ENCODE data around the gene GSTM1. TPM values are rescaled to one million over a fixed set of nuclear protein-coding genes. Genes with fewer than 3 reads are reported as not detected.

GSTM1 gene
- total RNA-seq, 3 donors from 2014 or later, result 18.0 to 30.6 (median 20.0) TPM

GRCh38 chr1:109649491-109649914 is 38.1 kb upstream of the GSTM1 start:
- ATAC-seq, result no peak
- no peak for DNase-seq
- H3K9me3 ChIP-seq, result no peaks in the 10 kb centered on the region
- intact Hi-C loops (cut with DNase I, micrococcal nuclease), result loop anchor here in 1 of 2 donors (10.0 kb wide), 1 partner anchor 335 kb away; the partner anchor contains the start of gene AHCYL1
- TF ChIP-seq CTCF (IDR thresholded peaks at IDR 0.05), result no peak
- H3K36me3 ChIP-seq (ENCODE audit: low read depth), result no peaks in the 10 kb centered on the region
- H3K4me3 ChIP-seq, result no peak overlapping the region
- H3K4me1 ChIP-seq (ENCODE audit: low read depth), result no peaks in the 10 kb centered on the region

- intact Hi-C loops (cut with DNase I, micrococcal nuclease), result no loop called here
- DNase-seq (no peak), ATAC-seq (no peak)
- no peaks in the 10 kb centered on the region for H3K9me3 ChIP-seq
- H3K36me3 ChIP-seq (ENCODE audit: low read depth), result no peaks in the 10 kb centered on the region
- H3K4me1 ChIP-seq (ENCODE audit: low read depth), result peaks cover 5% of the 10 kb centered on the region
- H3K4me3 ChIP-seq, result no peak overlapping the region
- TF ChIP-seq CTCF (IDR thresholded peaks at IDR 0.05), result no peak
Measured at GRCh38 chr1:109650609-109651008, 37.0 kb upstream of the GSTM1 start.

GRCh38 chr1:109652402-109652801 is 35.2 kb upstream of the GSTM1 start:
- no peak for TF ChIP-seq CTCF (IDR thresholded peaks at IDR 0.05)
- Histone ChIP-seq H3K36me3 (ENCODE audit: low read depth) (no peaks in the 10 kb centered on the region), H3K4me3 (no peak overlapping the region), H3K4me1 (ENCODE audit: low read depth) (peaks cover 10% of the 10 kb centered on the region), H3K9me3 (no peaks in the 10 kb centered on the region)
- no peak for ATAC-seq
- intact Hi-C loops (cut with DNase I, micrococcal nuclease), result no loop called here
- no peak for DNase-seq

- intact Hi-C loops (cut with DNase I, micrococcal nuclease), result no loop called here
- DNase-seq, result no peak
- H3K4me3 ChIP-seq, result no peak overlapping the region
Measured at GRCh38 chr1:109653306-109653705, 34.3 kb upstream of the GSTM1 start.

DNA sequence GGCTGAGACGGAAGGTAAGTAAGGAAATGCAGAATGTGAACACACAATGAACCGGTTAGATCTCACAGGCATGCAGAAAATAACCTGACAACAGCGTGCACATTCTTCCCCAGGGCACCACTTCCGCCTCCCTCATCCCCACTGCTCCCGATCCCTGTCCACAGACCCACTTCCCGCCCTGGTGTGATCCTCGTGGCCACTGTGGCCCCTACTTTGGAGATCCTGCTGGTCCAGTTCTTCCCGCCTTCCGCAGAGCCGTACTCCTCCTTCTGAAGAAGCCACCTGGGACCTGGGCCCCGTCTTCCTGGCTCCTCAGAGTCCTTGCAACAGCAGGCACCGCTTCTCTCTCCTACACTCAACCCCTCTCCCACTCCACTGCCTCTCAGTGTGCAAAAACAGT is 33.1 kb upstream of the GSTM1 start:
- H3K4me1 ChIP-seq (ENCODE audit: low read depth), result peaks cover 10% of the 10 kb centered on the region
- H3K9me3 ChIP-seq, result no peaks in the 10 kb centered on the region
- intact Hi-C loops (cut with DNase I, micrococcal nuclease), result no loop called here
- no peak for TF ChIP-seq CTCF (IDR thresholded peaks at IDR 0.05)
- ATAC-seq (no peak), DNase-seq (peak in 1 of 3 donors; percentile 30)
- H3K36me3 ChIP-seq (ENCODE audit: low read depth), result no peaks in the 10 kb centered on the region
- no peak overlapping the region for H3K4me3 ChIP-seq

More at GRCh38 chr1:109653306-109653705, 34.3 kb upstream of the GSTM1 start:
- H3K36me3 ChIP-seq (ENCODE audit: low read depth), result no peaks in the 10 kb centered on the region
- peaks cover 10% of the 10 kb centered on the region for H3K4me1 ChIP-seq (ENCODE audit: low read depth)
- no peak for ATAC-seq
- no peaks in the 10 kb centered on the region for H3K9me3 ChIP-seq
- no peak for TF ChIP-seq CTCF (IDR thresholded peaks at IDR 0.05)
